ENCODE results near the gene CAVIN2.

DNA sequence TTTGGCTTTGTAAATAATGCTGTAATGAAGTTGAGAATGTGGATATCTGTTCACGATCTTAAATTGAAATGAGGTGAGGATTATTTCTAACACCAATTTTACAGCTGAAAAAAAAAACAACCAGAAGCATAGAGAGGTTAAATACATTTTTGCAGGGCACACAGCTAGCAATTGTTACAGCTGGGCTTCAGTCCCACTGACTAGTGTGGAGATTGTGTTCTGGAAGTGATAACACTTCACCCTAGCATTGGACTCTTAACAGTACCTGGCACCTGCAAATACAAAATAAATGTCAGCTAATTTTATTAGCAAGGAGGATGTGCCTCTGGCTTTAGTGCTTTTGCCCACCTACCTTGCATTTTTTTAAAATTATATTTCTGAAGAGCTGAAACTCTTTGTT, 28.8 kb downstream of the CAVIN2 start:
- TF ChIP-seq, protein P1, sequence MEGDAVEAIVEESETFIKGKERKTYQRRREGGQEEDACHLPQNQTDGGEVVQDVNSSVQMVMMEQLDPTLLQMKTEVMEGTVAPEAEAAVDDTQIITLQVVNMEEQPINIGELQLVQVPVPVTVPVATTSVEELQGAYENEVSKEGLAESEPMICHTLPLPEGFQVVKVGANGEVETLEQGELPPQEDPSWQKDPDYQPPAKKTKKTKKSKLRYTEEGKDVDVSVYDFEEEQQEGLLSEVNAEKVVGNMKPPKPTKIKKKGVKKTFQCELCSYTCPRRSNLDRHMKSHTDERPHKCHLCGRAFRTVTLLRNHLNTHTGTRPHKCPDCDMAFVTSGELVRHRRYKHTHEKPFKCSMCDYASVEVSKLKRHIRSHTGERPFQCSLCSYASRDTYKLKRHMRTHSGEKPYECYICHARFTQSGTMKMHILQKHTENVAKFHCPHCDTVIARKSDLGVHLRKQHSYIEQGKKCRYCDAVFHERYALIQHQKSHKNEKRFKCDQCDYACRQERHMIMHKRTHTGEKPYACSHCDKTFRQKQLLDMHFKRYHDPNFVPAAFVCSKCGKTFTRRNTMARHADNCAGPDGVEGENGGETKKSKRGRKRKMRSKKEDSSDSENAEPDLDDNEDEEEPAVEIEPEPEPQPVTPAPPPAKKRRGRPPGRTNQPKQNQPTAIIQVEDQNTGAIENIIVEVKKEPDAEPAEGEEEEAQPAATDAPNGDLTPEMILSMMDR (IDR thresholded peaks at IDR 0.05; ENCODE audit: poor library complexity, severe bottlenecking) = no peak
- TF ChIP-seq RAD21 (conservative IDR thresholded peaks at IDR 0.05) (no peak), MXI1 (conservative IDR thresholded peaks at IDR 0.05; ENCODE audit: poor library complexity, severe bottlenecking) (no peak), POLR2AphosphoS5 (IDR thresholded peaks at IDR 0.05) (no peak), SMC3 (conservative IDR thresholded peaks at IDR 0.05; ENCODE audit: poor library complexity) (no peak), EZH2 (IDR thresholded peaks at IDR 0.05; ENCODE audit: borderline replicate concordance, insufficient read depth, low read length, poor library complexity, severe bottlenecking) (no peak)
